Thymus (tissue), 11 donors: ENCODE results near the gene APMAP. TPM values are rescaled to one million over a fixed set of nuclear protein-coding genes. Genes with fewer than 3 reads are reported as not detected.

Experiments
- DNase-seq, 9 donors: peaks; one replicate each; pipeline ENCODE4 v3.0.0-alpha.2; 2013; ENCODE audit warnings: low spot score in 9 of 9, low read depth in 6 of 9, missing footprints in 1 of 9
- H3K27ac ChIP-seq, 2 donors: one replicate each; pipeline ENCODE4 v1.5.1; 2013; ENCODE audit warnings: control low read depth in 1 of 2, low read depth in 1 of 2, low read length in 1 of 2, mild to moderate bottlenecking in 1 of 2, moderate library complexity in 1 of 2
- H3K27me3 ChIP-seq, 2 donors: one replicate each; pipeline ENCODE4 v1.5.1; 2013; ENCODE audit warnings: low read length in 1 of 2; ENCODE audit not compliant: control insufficient read depth in 2 of 2, insufficient read depth in 1 of 2
- H3K36me3 ChIP-seq, 2 donors: one replicate each; pipeline ENCODE4 v1.5.1; 2013; ENCODE audit warnings: low read length in 1 of 2, mild to moderate bottlenecking in 1 of 2, moderate library complexity in 1 of 2; ENCODE audit not compliant: control insufficient read depth in 2 of 2, insufficient read depth in 2 of 2
- H3K4me1 ChIP-seq, 2 donors: one replicate each; pipeline ENCODE4 v1.5.1; 2013; ENCODE audit warnings: low read length in 2 of 2; ENCODE audit not compliant: control insufficient read depth in 2 of 2, insufficient read depth in 2 of 2
- H3K4me3 ChIP-seq, 2 donors: one replicate each; pipeline ENCODE4 v1.5.1; 2013; ENCODE audit warnings: low read length in 2 of 2, control low read depth in 1 of 2, mild to moderate bottlenecking in 1 of 2
- H3K9me3 ChIP-seq, 2 donors: one replicate each; pipeline ENCODE4 v1.5.1; 2013; ENCODE audit warnings: low read length in 1 of 2, mild to moderate bottlenecking in 1 of 2; ENCODE audit not compliant: control insufficient read depth in 2 of 2, insufficient read depth in 1 of 2
- WGBS: extraction: QIAGEN DNeasy Blood & Tissue Kit; methylation state at CpG from one replicate; pipeline ENCODE4 v1.1.7; 2013; 5-methylcytosine and 5-hydroxymethylcytosine counted together
- polyA plus RNA-seq: library from polyadenylated mRNA; stranded (reverse); fragments of 200-250 nt; gene quantifications from one replicate; pipeline ENCODE4 v1.2.3, GENCODE V29; 2013
- total RNA-seq: library from RNA; stranded (reverse); fragments of 120-200 nt; gene quantifications from one replicate; pipeline ENCODE4 v1.2.4, GENCODE V29; 2013
- donor health status: healthy.

The APMAP gene
- total and polyA plus RNA-seq, 2 donors: 49.3 to 53.4 TPM

- WGBS: 98% methylated on average over 7 of the region's 7 CpGs
- Histone ChIP-seq H3K4me1 (peaks cover 11 to 12% of the 10 kb centered on the region in 2 donors), H3K9me3 (no peaks in the 10 kb centered on the region), H3K27ac (no peak overlapping the region), H3K36me3 (peaks cover under 1 to 5% of the 10 kb centered on the region in 2 donors), H3K27me3 (no peaks in the 10 kb centered on the region), H3K4me3 (no peak overlapping the region)
- no peak for DNase-seq
Measured at GRCh38 chr20:24987873-24988835, 4.4 kb downstream of the APMAP start.

- 97% methylated on average over 2 of the region's 2 CpGs for WGBS
- H3K9me3 ChIP-seq: no peaks in the 10 kb centered on the region
- H3K4me1 ChIP-seq: peaks cover 9 to 11% of the 10 kb centered on the region in 2 donors
- H3K4me3 ChIP-seq: no peak overlapping the region
- H3K27ac ChIP-seq: no peak overlapping the region
- no peak for DNase-seq
- peaks cover 5 to 13% of the 10 kb centered on the region in 2 donors for H3K36me3 ChIP-seq
- no peaks in the 10 kb centered on the region for H3K27me3 ChIP-seq
Measured at GRCh38 chr20:24987244-24987643, 5.3 kb downstream of the APMAP start.

GRCh38 chr20:24986436-24987015 is 6.0 kb downstream of the APMAP start:
- DNase-seq: no peak
- Histone ChIP-seq H3K27me3 (no peaks in the 10 kb centered on the region), H3K4me3 (no peak overlapping the region), H3K36me3 (peaks cover 5 to 19% of the 10 kb centered on the region in 2 donors), H3K27ac (no peak overlapping the region), H3K9me3 (no peaks in the 10 kb centered on the region), H3K4me1 (peaks cover 6 to 10% of the 10 kb centered on the region in 2 donors)
- WGBS: 98% methylated on average over 7 of the region's 7 CpGs

GRCh38 chr20:24985802-24986201 is 6.7 kb downstream of the APMAP start:
- Histone ChIP-seq H3K27me3 (no peaks in the 10 kb centered on the region), H3K4me3 (no peak overlapping the region), H3K27ac (no peak overlapping the region), H3K36me3 (peaks cover 10 to 25% of the 10 kb centered on the region in 2 donors), H3K9me3 (no peaks in the 10 kb centered on the region), H3K4me1 (peaks cover 3% of the 10 kb centered on the region in 2 donors)
- 78% methylated on average over 6 of the region's 6 CpGs for WGBS
- no peak for DNase-seq

- no peak for DNase-seq
Measured at GRCh38 chr20:24984961-24985640, 7.5 kb downstream of the APMAP start.

GRCh38 chr20:24983896-24984295 is 8.7 kb downstream of the APMAP start:
- Histone ChIP-seq H3K9me3 (peaks cover 0 to 5% of the 10 kb centered on the region in 2 donors), H3K27ac (no peak overlapping the region), H3K4me3 (no peak overlapping the region), H3K4me1 (peaks cover 3 to 6% of the 10 kb centered on the region in 2 donors), H3K27me3 (no peaks in the 10 kb centered on the region), H3K36me3 (peaks cover 14 to 39% of the 10 kb centered on the region in 2 donors)
- no peak for DNase-seq
- 98% methylated on average over 8 of the region's 8 CpGs for WGBS

More at GRCh38 chr20:24984961-24985640, 7.5 kb downstream of the APMAP start:
- H3K4me3 ChIP-seq: no peak overlapping the region
- H3K36me3 ChIP-seq: peaks cover 12 to 32% of the 10 kb centered on the region in 2 donors
- no peak overlapping the region for H3K27ac ChIP-seq
- H3K9me3 ChIP-seq: peaks cover 0 to 5% of the 10 kb centered on the region in 2 donors
- WGBS: 52% methylated on average over 3 of the region's 3 CpGs
- H3K4me1 ChIP-seq: peaks cover 3% of the 10 kb centered on the region in 2 donors
- no peaks in the 10 kb centered on the region for H3K27me3 ChIP-seq

GRCh38 chr20:24981790-24982189 is 10.8 kb downstream of the APMAP start:
- no peak overlapping the region for H3K4me3 ChIP-seq
- peaks cover 3 to 7% of the 10 kb centered on the region in 2 donors for H3K4me1 ChIP-seq
- WGBS: 63% methylated on average over 3 of the region's 3 CpGs
- DNase-seq: no peak
- no peak overlapping the region for H3K27ac ChIP-seq
- H3K9me3 ChIP-seq: peaks cover 0 to 5% of the 10 kb centered on the region in 2 donors
- H3K36me3 ChIP-seq: peaks cover 21 to 44% of the 10 kb centered on the region in 2 donors
- no peaks in the 10 kb centered on the region for H3K27me3 ChIP-seq

GRCh38 chr20:24981282-24981681 is 11.3 kb downstream of the APMAP start:
- 82% methylated on average over 4 of the region's 4 CpGs for WGBS
- peaks cover 26 to 44% of the 10 kb centered on the region in 2 donors for H3K36me3 ChIP-seq

More at GRCh38 chr20:24981282-24981681, 11.3 kb downstream of the APMAP start:
- Histone ChIP-seq H3K4me3 (no peak overlapping the region), H3K27ac (no peak overlapping the region), H3K9me3 (peaks cover 0 to 5% of the 10 kb centered on the region in 2 donors), H3K27me3 (no peaks in the 10 kb centered on the region), H3K4me1 (peaks cover 3 to 7% of the 10 kb centered on the region in 2 donors)
- DNase-seq: no peak
